ENCODE results near the gene PLK5.
"Not testable (repeated sequence)": the region's sequence is repeated elsewhere in the genome, so short reads cannot be mapped to it uniquely, and the experiment has no call there.

The PLK5 gene

GRCh38 chr19:1523412-1524286, at the start of gene PLK5:
TSS of gene PLK5 (plus strand) at chr19:1524077. CDS start at chr19:1526997, 2,920 bp downstream.
- no peak for FAIRE-seq

- no peak for FAIRE-seq
Observed at GRCh38 chr19:1474765-1475351, 49.0 kb upstream of the PLK5 start.

- no peak for FAIRE-seq
Observed at GRCh38 chr19:1475751-1476437, 48.0 kb upstream of the PLK5 start.

- not testable (repeated sequence) for FAIRE-seq
Observed at GRCh38 chr19:1477056-1477455, 46.8 kb upstream of the PLK5 start.

GRCh38 chr19:1478934-1479707, 44.8 kb upstream of the PLK5 start, which contains the start of gene C19orf25:
TSS of gene C19orf25 (minus strand) at chr19:1479215. CDS start at chr19:1478903, 312 bp downstream.
- FAIRE-seq: peak; percentile 72

GRCh38 chr19:1481224-1481892, 42.5 kb upstream of the PLK5 start:
- FAIRE-seq: no peak

GRCh38 chr19:1481893-1482360, 42.0 kb upstream of the PLK5 start:
- FAIRE-seq: no peak

- FAIRE-seq: no peak
Observed at GRCh38 chr19:1482361-1483130, 41.3 kb upstream of the PLK5 start.

GRCh38 chr19:1483131-1483978, 40.5 kb upstream of the PLK5 start:
- FAIRE-seq: no peak

GRCh38 chr19:1483979-1484428, 39.9 kb upstream of the PLK5 start:
- no peak for FAIRE-seq

GRCh38 chr19:1486720-1487575, 36.9 kb upstream of the PLK5 start:
- no peak for FAIRE-seq

GRCh38 chr19:1487576-1488281, 36.1 kb upstream of the PLK5 start:
- FAIRE-seq: no peak

GRCh38 chr19:1488282-1488601, 35.6 kb upstream of the PLK5 start:
- FAIRE-seq: no peak

- FAIRE-seq: no peak
Observed at GRCh38 chr19:1489463-1490310, 34.2 kb upstream of the PLK5 start.

- FAIRE-seq: peak; percentile 31
Observed at GRCh38 chr19:1490311-1491113, 33.4 kb upstream of the PLK5 start, which contains the start of gene PCSK4. TSS of gene PCSK4 (minus strand) at chr19:1490350. CDS start at chr19:1490346, 4 bp downstream.

- FAIRE-seq: no peak
Observed at GRCh38 chr19:1491114-1491848, 32.6 kb upstream of the PLK5 start, which contains the start of gene REEP6. TSS of gene REEP6 (plus strand) at chr19:1491181. CDS start at chr19:1491270, 89 bp downstream.

Data from colon (tissue), 2 donors.